GM21576 (cell line): ENCODE measurements around the gene ALG9.

Experiments used
- ATAC-seq: cut with Tn5 transposase; IDR thresholded peaks from one replicate; pipeline ENCODE4 v1.9.1; 2021; ENCODE audit warnings: mild to moderate bottlenecking, moderate library complexity; ENCODE audit not compliant: unreplicated experiment

ALG9 gene

GRCh38 chr11:111736621-111737443, 134.5 kb downstream of the ALG9 start:
- ATAC-seq = no peak
